Midbrain (tissue), 1 donor: ENCODE data around the gene ARHGEF28.

Experiments
- DNase-seq: peaks from one replicate; lab custom pipeline; 2025; lab: John Stamatoyannopoulos, UW

ARHGEF28 gene

GRCh38 chr5:73735032-73735734 is 109.2 kb downstream of the ARHGEF28 start:
- DNase-seq: no peak

GRCh38 chr5:73739650-73740049 is 113.7 kb downstream of the ARHGEF28 start:
- DNase-seq: no peak

DNA sequence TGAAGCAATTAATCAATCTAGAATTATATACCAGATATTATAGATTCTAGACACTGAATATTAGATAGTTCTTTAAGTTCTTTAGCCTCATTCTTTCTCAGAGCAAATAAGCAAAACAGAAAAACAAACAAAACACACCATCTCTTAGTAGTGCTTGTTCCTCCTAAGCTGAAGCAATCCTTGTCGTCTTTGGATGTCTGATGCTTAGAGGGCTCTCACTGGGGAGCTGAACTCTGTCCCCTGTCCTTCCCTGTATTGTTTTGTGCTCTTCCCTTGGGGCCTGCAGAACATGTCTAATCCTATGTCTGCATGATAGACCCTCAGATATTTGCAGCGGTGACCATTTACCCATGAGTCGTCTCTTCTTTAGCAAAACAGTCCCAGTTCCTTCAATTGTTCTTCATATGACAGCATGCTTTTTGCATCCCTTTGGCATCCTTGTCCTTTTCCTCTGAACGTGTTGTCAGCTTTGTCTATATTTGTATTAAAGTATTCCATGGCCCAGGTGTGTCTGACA is 114.3 kb downstream of the ARHGEF28 start:
- DNase-seq: no peak

- no peak for DNase-seq
Measured at GRCh38 chr5:73743161-73743560, 117.2 kb downstream of the ARHGEF28 start.

GRCh38 chr5:73745836-73746235 is 119.8 kb downstream of the ARHGEF28 start:
- DNase-seq: no peak

- DNase-seq: no peak
Measured at GRCh38 chr5:73746608-73747007, 120.6 kb downstream of the ARHGEF28 start.

- DNase-seq: no peak
Measured at GRCh38 chr5:73747696-73748380, 121.8 kb downstream of the ARHGEF28 start.

GRCh38 chr5:73748510-73749400 is 122.8 kb downstream of the ARHGEF28 start:
- DNase-seq: no peak

DNA sequence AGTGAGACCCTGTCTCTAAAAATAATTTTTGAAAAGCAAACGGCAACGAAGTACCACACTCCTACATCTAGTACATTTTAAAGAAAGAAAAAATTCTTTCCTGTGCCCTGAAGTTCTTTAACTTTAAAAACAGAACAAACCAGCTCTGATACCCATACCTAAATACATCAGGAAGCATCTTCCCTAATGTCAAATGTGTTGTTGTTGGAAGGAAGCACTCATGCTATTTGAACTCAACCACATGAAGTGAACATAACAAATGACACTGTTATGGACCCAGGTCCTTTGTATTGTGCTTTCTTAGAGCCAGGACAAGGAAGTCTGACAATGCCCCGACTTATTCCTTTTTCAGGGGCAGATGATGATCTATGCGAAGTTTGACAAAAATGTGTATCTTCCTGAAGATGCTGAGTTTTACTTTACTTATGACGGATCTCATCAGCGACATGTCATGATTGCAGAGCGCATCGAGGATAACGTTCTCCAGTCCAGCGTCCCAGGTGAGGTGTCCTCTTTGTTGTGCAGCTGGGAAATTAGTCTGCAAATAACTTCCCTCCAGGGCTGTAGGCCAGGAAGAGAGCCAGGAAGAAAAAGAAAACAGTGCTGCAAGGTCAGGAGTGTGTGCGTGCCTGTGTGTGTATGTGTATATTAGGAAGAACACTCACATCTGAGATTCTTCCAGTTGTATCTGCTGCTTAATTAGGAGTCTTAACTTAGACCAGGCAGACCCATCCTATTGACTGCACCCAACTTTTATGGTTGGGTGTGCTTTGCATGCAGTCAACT is 123.7 kb downstream of the ARHGEF28 start:
- DNase-seq: no peak

GRCh38 chr5:73751254-73751914 is 125.4 kb downstream of the ARHGEF28 start:
- no peak for DNase-seq

DNA sequence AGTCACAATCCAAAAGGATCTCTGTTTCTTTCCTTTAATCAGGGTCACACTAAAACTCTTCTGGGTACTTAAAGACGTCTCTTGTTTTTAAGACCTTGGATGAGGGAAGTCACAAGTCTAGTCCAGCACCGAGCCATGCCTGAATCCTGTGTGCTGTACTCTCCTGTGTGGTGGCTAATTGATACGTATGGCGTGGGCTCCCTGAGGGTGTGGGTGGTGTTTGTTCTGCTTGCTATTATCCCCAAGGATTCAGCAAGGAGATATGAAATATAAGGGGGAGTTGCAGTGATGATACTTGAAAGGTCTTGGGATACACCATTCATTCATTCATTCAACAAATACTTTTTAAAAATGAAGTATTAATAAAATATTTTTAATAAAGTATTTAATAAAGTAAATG is 128.3 kb downstream of the ARHGEF28 start:
- DNase-seq: no peak

GRCh38 chr5:73757416-73757815 is 131.4 kb downstream of the ARHGEF28 start:
- no peak for DNase-seq

GRCh38 chr5:73759771-73760170 is 133.8 kb downstream of the ARHGEF28 start:
- DNase-seq: no peak

GRCh38 chr5:73763300-73764032 is 137.5 kb downstream of the ARHGEF28 start:
- no peak for DNase-seq

- no peak for DNase-seq
Measured at GRCh38 chr5:73764586-73764985, 138.6 kb downstream of the ARHGEF28 start.

GRCh38 chr5:73764996-73765395 is 139.0 kb downstream of the ARHGEF28 start:
- DNase-seq: no peak

- no peak for DNase-seq
Measured at GRCh38 chr5:73766902-73767301, 140.9 kb downstream of the ARHGEF28 start.

GRCh38 chr5:73770172-73771025 is 144.4 kb downstream of the ARHGEF28 start:
- no peak for DNase-seq

DNA sequence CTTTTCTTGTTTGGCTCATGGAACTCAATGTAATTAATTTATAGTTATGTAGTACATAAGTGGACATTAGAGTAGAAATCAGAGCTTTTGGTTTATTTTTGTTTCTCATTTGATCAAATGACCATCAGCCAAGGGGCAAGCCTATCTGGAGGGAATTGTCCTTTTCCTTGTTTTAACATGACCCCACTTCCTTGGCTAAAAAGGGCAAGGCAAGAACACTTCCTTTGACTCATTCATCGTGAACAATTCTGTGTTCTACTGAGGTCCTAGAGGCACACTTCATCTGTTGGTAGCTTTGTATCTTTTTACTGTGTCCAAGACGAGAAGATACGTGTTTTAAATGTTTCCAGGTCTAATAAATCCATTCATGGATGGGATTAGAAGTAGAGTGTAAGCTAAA is 148.9 kb downstream of the ARHGEF28 start:
- DNase-seq: no peak
